Bronchial epithelial cell (primary cell): Measurements from ENCODE around the gene ULK4. TPM values are rescaled to one million over a fixed set of nuclear protein-coding genes. Genes with fewer than 3 reads are reported as not detected.

Experiments
- DNase-seq: peaks from one replicate; pipeline ENCODE4 v3.0.0-alpha.2; 2010; ENCODE audit warnings: low read depth
- FAIRE-seq: peaks from 2 replicates; lab custom pipeline; 2011; peaks lifted over from hg19 to GRCh38; lab: Jason Lieb, UNC
- H3K27me3 ChIP-seq: 2 replicates; pipeline ENCODE4 v1.5.1; 2011; ENCODE audit warnings: low read length; ENCODE audit not compliant: control insufficient read depth, insufficient read depth
- H3K36me3 ChIP-seq: 2 replicates; pipeline ENCODE4 v1.5.1; 2011; ENCODE audit warnings: low read length; ENCODE audit not compliant: control insufficient read depth, insufficient read depth
- H3K4me3 ChIP-seq: 2 replicates; pipeline ENCODE4 v1.5.1; 2011; ENCODE audit warnings: mild to moderate bottlenecking, low read depth, low read length, control low read depth
- CTCF ChIP-seq: IDR thresholded peaks from 2 replicates; pipeline ENCODE4 v1.5.1; 2011; ENCODE audit warnings: mild to moderate bottlenecking, moderate library complexity, low read length, control low read depth, inconsistent platforms; ENCODE audit not compliant: insufficient read depth, severe bottlenecking
- total RNA-seq: library from RNA; depleted of rRNA; stranded (reverse); fragments of >200 nt; gene quantifications from 2 replicates; pipeline ENCODE4 v1.2.1, GENCODE V29; 2014

Gene ULK4
- total RNA-seq, 1 donor from 2014 or later: 3.9 TPM

- Histone ChIP-seq H3K4me3 (no peak overlapping the region), H3K36me3 (no peaks in the 10 kb centered on the region), H3K27me3 (no peaks in the 10 kb centered on the region)
- no peak for FAIRE-seq
- no peak for TF ChIP-seq CTCF
- no peak for DNase-seq
Observed at GRCh38 chr3:41601404-41601987, 360.4 kb downstream of the ULK4 start.

GRCh38 chr3:41600616-41601015 lies 361.3 kb downstream of the ULK4 start:
- H3K4me3 ChIP-seq: no peak overlapping the region
- no peak for TF ChIP-seq CTCF
- H3K27me3 ChIP-seq: no peaks in the 10 kb centered on the region
- DNase-seq (no peak), FAIRE-seq (no peak)
- no peaks in the 10 kb centered on the region for H3K36me3 ChIP-seq

- DNase-seq: no peak
Observed at GRCh38 chr3:41599127-41599484, 362.8 kb downstream of the ULK4 start.

GRCh38 chr3:41598402-41599126 lies 363.3 kb downstream of the ULK4 start:
- no peak for TF ChIP-seq CTCF
- H3K27me3 ChIP-seq: no peaks in the 10 kb centered on the region
- FAIRE-seq: no peak
- DNase-seq: no peak
- H3K36me3 ChIP-seq: no peaks in the 10 kb centered on the region
- no peak overlapping the region for H3K4me3 ChIP-seq

More at GRCh38 chr3:41599127-41599484, 362.8 kb downstream of the ULK4 start:
- Histone ChIP-seq H3K27me3 (no peaks in the 10 kb centered on the region), H3K36me3 (no peaks in the 10 kb centered on the region), H3K4me3 (no peak overlapping the region)
- no peak for FAIRE-seq
- TF ChIP-seq CTCF: no peak

- Histone ChIP-seq H3K27me3 (no peaks in the 10 kb centered on the region), H3K36me3 (no peaks in the 10 kb centered on the region), H3K4me3 (no peak overlapping the region)
- no peak for DNase-seq
- no peak for TF ChIP-seq CTCF
- no peak for FAIRE-seq
Observed at GRCh38 chr3:41593774-41594173, 368.1 kb downstream of the ULK4 start.
